CD4-positive, alpha-beta T cell treated with Interleukin-10 for 1 hour (primary cell): ENCODE data around the gene CD226.
"Not testable (repeated sequence)": the region's sequence is repeated elsewhere in the genome, so short reads cannot be mapped to it uniquely, and the experiment has no call there.

Experiments used
- DNase-seq: peaks from one replicate; pipeline ENCODE4 v3.0.0-alpha.2; 2020

The CD226 gene

DNA sequence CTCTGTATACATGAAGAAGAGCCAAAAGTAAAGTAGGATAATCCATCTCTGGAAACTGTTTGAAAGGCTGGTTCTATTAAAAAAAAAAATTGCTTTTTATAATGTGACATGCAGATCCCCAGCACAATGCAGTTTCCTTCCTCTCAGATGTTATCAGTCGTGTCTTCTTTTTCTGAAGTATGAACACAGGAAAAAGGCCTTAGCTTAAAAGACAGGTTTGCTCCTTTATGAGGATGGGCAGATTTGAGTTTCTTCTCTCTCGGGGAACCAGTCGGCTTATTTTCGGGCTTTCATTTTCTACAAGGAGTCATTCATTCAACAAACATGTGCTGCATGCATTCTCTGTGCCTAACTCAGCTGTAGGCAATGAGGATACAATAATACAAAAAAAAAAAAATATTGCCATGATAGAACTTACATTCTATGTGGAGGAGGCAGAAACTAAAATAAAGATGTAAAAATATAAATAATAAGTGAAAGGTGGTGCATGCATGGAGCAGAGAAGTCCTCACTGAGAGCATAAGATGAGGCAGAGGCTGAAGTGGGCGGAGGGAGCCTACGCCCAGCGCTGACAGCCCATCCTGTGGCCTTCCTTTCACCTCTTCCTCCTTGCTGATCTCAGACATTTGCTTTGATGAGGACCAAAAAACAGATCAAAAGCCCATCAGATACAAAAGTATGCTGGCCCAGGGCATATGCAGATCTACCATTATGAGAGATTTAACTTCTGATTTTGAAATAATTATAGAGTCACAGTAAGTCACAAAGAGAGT, at the start of gene CD226:
TSS of gene CD226 (minus strand) at position 513 of the 773 bp plus-strand sequence. CDS start at position 46, 467 bp downstream.
- DNase-seq = peak; percentile 59

DNA sequence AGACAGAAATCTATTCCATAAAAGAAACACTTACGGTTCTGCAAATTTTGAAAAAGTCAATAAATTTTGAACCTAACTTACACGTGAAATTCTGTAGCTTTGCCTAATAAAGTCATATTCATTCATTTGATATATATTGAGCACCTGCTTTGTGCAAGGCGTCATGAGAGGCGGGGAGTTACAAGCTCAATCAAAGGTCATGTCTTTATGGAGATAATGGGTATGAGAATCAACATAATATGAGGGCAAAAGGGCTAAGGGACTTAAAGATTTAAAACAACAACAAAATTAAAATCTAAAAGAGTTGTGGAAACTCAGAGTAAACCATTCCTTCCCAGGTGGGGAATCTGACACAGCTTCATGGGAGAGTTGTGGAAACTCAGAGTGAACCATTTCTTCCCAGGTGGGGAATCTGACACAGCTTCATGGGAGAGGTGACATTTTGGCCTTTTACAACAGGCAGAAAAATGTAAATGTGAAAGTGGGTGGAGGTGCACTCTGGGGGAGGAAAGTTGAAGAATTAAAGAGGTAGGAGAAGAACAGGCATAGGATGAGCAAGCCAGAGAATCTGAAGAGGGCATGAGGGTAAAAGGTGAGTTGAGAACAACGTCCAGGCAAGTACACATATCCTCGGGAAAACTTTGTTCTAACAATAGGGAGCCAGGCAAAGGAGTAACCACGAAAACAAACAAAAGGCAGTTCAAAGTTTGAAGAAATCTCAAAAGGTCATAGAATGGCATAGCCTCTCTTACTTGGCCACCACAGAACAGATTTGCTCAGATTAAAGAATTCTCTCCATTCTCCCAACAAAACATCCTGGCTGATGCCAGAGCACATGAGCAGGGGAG, 49.5 kb upstream of the CD226 start:
- no peak for DNase-seq

GRCh38 chr18:69996417-69996816, 48.7 kb upstream of the CD226 start:
- DNase-seq = no peak

GRCh38 chr18:69995774-69996173, 48.1 kb upstream of the CD226 start:
- no peak for DNase-seq

GRCh38 chr18:69992776-69993175, 45.1 kb upstream of the CD226 start:
- no peak for DNase-seq

- DNase-seq = no peak
These were observed 40.2 kb upstream of the CD226 start for GRCh38 chr18:69987870-69988269.

DNA sequence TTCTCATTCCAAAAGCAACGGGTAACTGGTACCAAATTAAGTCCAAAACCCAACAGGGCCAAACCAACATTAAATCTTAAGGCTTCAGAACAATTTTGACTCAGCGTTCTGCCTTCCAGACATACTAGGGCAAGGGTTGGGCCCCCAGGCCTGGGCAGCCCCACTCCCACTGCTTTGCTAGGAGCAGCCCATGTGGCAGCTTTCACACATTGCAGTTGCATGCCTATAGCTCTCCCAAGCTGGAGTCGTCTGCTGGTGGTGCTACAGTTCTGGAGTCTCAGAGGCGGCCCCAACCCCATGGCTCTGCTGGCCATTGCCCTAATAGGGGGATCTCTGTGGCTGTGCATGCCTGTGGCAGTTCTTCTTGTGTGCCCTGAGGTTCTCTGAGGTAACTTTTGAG, 37.6 kb upstream of the CD226 start:
- DNase-seq = no peak

GRCh38 chr18:69982417-69982816, 34.7 kb upstream of the CD226 start:
- no peak for DNase-seq

- no peak for DNase-seq
These were observed 34.3 kb upstream of the CD226 start for GRCh38 chr18:69981948-69982347.

DNA sequence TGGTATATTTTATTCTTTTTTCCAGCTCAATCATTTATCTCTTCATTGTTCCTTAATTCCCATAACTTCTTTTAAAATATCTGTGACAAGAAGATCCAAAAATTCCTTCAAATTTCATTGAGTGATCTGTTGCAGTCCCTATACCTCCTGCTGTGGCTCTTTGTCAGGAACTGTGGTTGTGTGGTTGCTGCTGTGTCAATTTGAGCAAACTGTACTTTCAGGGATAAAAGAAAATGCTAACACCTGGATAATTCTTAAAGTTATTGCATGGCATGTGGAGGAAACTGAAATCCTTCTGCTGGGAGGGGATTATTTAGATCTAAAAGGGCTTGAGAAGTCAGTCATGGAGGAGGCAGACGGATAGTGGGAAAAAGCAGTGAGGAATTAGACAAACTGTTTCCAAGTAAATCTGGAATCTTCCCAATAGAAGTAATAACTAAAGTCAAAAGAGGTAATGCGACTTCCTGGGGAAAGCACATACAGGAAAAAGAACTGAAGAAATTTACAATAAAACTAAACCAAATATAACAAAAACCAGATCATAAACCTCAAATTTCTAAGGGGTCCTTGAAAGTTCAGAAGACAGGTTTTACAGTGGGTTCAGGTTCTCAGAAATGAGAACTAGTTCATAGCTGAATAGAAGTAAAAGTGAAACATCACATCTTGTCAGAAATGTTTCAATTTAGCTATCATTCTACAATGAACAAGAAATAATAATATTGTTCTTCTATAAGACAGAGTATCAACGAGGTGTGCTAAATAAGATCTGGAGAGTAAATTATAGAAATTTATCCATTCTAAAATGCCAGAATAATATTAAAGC, 33.5 kb upstream of the CD226 start:
- no peak for DNase-seq

DNA sequence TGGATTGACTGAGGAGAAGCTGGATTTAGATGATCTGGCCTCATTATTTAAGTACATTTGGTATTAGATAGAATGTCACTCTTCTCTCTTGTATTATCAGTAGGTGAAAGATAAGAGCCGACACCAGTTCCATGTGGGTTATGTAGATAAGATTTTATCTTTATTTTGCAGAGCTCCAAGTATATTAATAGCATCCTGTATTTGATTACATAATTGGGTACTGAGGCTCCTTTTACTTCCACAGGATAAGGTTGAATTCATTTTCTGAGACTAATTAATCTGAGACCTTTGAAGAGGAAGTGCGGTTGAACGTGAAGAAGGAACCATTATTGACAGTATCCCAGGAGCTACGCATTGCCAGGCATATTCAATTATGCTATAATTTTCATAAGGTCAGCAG, 32.8 kb upstream of the CD226 start:
- no peak for DNase-seq

DNA sequence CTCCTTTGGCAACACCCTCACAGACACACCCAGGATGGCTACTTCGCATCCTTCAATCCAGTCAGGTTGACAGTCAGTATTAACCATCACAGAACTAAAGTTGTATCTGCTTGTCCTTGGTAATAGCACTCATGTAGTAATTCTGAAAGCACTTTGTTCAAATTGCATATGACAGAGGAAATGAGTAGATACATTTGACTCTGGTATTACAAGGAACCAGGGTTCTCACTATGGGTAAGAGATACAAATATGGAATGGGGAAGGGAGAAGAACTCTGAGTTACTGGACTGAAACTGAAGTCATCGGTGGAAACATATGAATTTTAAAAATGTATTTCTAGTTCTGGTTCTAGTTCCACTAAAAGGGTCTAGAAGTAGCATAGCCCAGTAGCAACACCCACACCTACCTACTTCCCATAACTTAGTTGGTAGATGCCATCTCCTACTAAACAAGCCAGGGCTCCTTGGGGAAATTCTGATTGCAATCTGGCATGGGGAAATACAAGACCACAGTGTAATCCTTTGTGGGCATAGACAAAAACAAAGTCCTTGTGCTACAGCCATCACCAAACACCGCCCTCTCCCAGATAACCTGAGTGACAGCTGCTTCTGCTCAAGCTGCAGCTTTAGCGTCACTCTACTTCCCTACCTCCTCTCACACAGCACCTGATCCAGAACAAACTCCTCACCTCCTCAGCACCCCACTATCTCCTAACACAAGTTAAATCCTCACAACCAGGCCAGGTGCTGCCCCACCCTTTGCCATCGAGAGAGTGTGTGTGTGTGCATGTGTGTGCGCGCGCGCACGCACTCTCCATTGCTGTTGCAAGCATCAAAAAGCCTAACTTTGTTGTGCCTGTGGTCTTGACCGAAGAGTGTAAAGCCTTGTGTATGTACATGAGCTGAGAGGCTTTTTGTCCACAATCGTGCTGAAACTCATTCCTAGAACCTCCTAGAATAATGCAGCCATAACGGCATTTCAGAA, 31.4 kb upstream of the CD226 start:
- no peak for DNase-seq

GRCh38 chr18:69975294-69975693, 27.6 kb upstream of the CD226 start:
- DNase-seq = not testable (repeated sequence)

GRCh38 chr18:69974365-69974764, 26.7 kb upstream of the CD226 start:
- DNase-seq = no peak

- DNase-seq = no peak
These were observed 21.8 kb upstream of the CD226 start for GRCh38 chr18:69969491-69969890.

DNA sequence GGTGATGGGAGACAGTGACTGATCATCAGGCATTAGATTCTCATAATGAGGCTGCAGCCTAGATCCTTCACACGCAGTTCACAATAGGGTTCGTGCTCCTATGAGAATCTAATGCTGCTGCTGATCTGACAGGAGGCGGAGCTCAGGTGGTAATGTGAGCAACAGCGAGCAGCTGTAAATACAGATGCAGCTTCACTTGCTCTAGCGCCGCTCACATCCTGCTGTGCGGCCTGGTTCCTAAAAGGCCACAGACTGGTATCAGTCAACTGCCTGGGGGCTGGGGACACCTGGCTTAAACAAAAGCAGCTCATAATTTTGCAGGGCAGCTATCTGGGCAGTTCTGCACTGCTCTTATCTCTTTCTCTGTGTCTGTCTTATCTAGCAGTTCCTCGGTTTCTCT, 20.4 kb upstream of the CD226 start:
- peak; percentile 36 for DNase-seq

GRCh38 chr18:69963196-69963595, 15.5 kb upstream of the CD226 start:
- no peak for DNase-seq

DNA sequence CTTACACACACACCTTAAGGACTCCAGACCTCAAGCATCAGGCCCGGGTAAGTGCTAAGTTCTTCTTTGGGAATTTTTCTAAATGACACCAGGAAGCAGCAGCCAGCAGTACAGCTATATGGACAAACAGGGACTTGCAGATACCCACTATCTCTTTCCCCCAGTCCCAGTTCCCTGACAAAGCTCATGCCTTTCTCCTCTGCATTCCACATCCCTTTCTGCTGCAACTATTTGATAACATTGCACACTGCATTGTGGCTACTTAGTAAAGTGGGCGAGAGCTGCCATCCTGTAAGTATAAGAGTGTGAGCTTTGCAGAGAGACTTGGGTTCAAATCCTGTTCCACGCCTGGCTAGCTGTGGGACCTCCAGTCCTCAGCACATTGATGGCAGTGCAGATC, 14.0 kb upstream of the CD226 start:
- no peak for DNase-seq

- DNase-seq = no peak
These were observed 10.7 kb upstream of the CD226 start for GRCh38 chr18:69958422-69958821.

GRCh38 chr18:69957747-69958146, 10.1 kb upstream of the CD226 start:
- no peak for DNase-seq

DNA sequence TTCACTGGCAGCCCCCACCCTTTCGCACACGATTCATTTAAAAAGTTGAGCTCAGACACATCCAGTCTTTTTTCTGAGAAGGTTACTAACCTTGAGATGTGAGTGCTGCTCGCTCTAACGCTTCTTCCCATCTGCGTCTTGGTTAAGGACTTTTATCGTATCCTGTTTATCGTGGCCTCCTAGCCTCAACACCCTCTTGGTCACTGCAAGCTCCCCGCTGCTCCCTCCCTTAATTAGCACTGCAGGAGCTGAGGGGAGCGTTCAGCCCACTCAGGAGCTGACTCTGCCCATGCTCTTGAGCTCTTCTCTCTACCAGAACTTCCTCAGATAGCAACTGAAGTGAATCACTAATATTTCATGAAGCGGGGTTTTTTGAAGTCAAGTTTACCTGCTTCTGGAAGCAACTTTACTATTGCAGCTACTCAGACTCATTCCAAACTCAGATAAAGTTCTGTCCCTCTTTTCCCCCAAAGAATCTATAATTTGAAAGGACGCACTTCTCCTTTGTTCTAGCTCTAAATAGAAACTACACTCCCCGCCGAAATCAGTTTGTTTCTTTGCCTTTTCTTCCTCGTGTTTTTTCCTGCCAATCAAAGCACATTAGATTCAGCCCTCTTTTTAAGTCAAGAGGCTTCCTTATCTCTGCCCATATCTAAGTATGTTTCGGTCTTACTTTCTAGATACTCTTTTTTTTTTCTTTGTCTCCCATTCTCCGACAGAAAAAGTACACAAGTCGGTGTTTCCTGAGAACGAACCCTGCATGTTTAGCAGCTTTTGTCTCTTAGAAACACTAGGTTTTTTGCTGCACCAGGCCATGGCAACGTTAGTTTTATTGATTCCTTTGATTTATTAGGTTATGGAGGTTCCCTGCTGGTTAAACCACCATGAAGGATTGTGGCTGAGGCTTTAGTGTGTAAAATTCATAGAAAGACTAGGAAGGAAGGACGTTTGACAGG, 9.3 kb upstream of the CD226 start:
- DNase-seq = no peak
